Endothelial cell of umbilical vein (primary cell): Measurements from ENCODE around the gene INPP5F. TPM values are rescaled to one million over a fixed set of nuclear protein-coding genes. Genes with fewer than 3 reads are reported as not detected.

ENCODE experiments used
- BruUV-seq: library from RNA; stranded (reverse); fragments of 400-500 nt; replicated peaks from 2 replicates; lab custom pipeline; 2021; lab: Mats Ljungman, UMichigan
- CTCF ChIA-PET: fragments of 300-600, 350-600 bp; sonication (Branson Sonifier 250); formaldehyde crosslinking; loops from one replicate; lab custom pipeline; 2021; ENCODE audit warnings: antibody characterized with exemption, inconsistent platforms; lab: Charles Lee
- POLR2A ChIA-PET: fragments of 300-600, 350-600 bp; sonication (Branson Sonifier 250); formaldehyde crosslinking; loops from one replicate; lab custom pipeline; 2021; ENCODE audit warnings: antibody characterized with exemption, inconsistent platforms; lab: Charles Lee
- DNase-seq: peaks from one replicate; pipeline ENCODE4 v3.0.0-alpha.2; 2011; ENCODE audit warnings: low read depth, low spot score
- FAIRE-seq: peaks from 2 replicates; lab custom pipeline; 2011; peaks lifted over from hg19 to GRCh38; lab: Jason Lieb, UNC
- H2AFZ ChIP-seq: 2 replicates; pipeline ENCODE4 v1.6.0; 2012; ENCODE audit warnings: low read depth, low read length, control low read depth, inconsistent platforms
- H3K27ac ChIP-seq: 2 replicates; pipeline ENCODE4 v1.5.1; 2011; ENCODE audit warnings: low read depth, mild to moderate bottlenecking, control low read depth, low read length, moderate library complexity; ENCODE audit not compliant: insufficient read depth
- H3K27me3 ChIP-seq, 2 experiments: 2 replicates each; pipeline versions ENCODE4 v1.6.0 to v1.6.1; 2011; ENCODE audit warnings: low read length in 2 of 2, mixed read lengths in 1 of 2; ENCODE audit not compliant: control insufficient read depth in 2 of 2, insufficient read depth in 2 of 2
- H3K36me3 ChIP-seq, 2 experiments: 2 replicates in 1 of 2; 3 replicates in 1 of 2; pipeline ENCODE4 v1.5.1; 2011; ENCODE audit warnings: low read length in 2 of 2, mild to moderate bottlenecking in 1 of 2, moderate library complexity in 1 of 2; ENCODE audit not compliant: control insufficient read depth in 2 of 2, insufficient read depth in 2 of 2; ENCODE audit errors: extremely low read depth in 1 of 2
- H3K4me1 ChIP-seq: 3 replicates; pipeline ENCODE4 v1.5.1; 2011; ENCODE audit warnings: mild to moderate bottlenecking, low read length; ENCODE audit not compliant: control insufficient read depth, insufficient read depth; ENCODE audit errors: extremely low read depth
- H3K4me2 ChIP-seq: 2 replicates; pipeline ENCODE4 v1.6.1; 2011; ENCODE audit warnings: low read length, control low read depth, mixed read lengths; ENCODE audit not compliant: insufficient read depth
- H3K4me3 ChIP-seq, 3 experiments: fragments of 200-600 bp in 1 of 3; sonication (generic), shearing (Covaris generic) in 1 of 3; replicated peaks in 1 of 3; 2 replicates each; pipeline ENCODE4 v1.5.1; 2011 to 2016; ENCODE audit warnings: control low read depth in 3 of 3, low read length in 3 of 3, mild to moderate bottlenecking in 2 of 3, inconsistent platforms in 1 of 3, low read depth in 1 of 3, moderate library complexity in 1 of 3; ENCODE audit not compliant: insufficient read depth in 1 of 3
- H3K79me2 ChIP-seq: 2 replicates; pipeline ENCODE4 v1.6.0; 2012; ENCODE audit warnings: low read length, inconsistent platforms; ENCODE audit not compliant: control insufficient read depth, insufficient read depth
- H3K9ac ChIP-seq: replicated peaks from 2 replicates; pipeline ENCODE3; 2011; ENCODE audit warnings: low read length, control low read depth; ENCODE audit not compliant: insufficient read depth; ENCODE audit errors: extremely low read depth
- H3K9me1 ChIP-seq: replicated peaks from 3 replicates; pipeline ENCODE4 v1.6.0; 2011; ENCODE audit warnings: mild to moderate bottlenecking, low read length; ENCODE audit not compliant: control insufficient read depth, insufficient read depth; ENCODE audit errors: extremely low read depth
- H3K9me3 ChIP-seq: replicated peaks from 2 replicates; pipeline ENCODE4 v1.5.1; 2012; ENCODE audit warnings: low read length, inconsistent platforms; ENCODE audit not compliant: control insufficient read depth, insufficient read depth
- H4K20me1 ChIP-seq: replicated peaks from 2 replicates; pipeline ENCODE3; 2011; ENCODE audit warnings: mild to moderate bottlenecking, low read length; ENCODE audit not compliant: control insufficient read depth, insufficient read depth; ENCODE audit errors: extremely low read depth
- CTCF ChIP-seq, 2 donors: IDR thresholded peaks; 1 replicate in 1 of 2; 2 replicates in 1 of 2; pipeline ENCODE4 v1.5.1; 2011; ENCODE audit warnings: low read length in 2 of 2, mild to moderate bottlenecking in 2 of 2, moderate library complexity in 2 of 2, control low read depth in 1 of 2, inconsistent platforms in 1 of 2, low read depth in 1 of 2; ENCODE audit not compliant: insufficient read depth in 1 of 2; ENCODE audit errors: extremely low read depth in 1 of 2
- EZH2 ChIP-seq: IDR thresholded peaks from 2 replicates; pipeline ENCODE4 v1.6.1; 2012; ENCODE audit warnings: borderline replicate concordance, low read depth, mild to moderate bottlenecking, moderate library complexity, low read length, inconsistent platforms; ENCODE audit not compliant: severe bottlenecking
- FOS ChIP-seq: IDR thresholded peaks from 2 replicates; pipeline ENCODE4 v1.6.1; 2011; ENCODE audit warnings: mild to moderate bottlenecking, low read length, moderate library complexity, borderline replicate concordance; ENCODE audit not compliant: insufficient read depth
- GATA2 ChIP-seq: IDR thresholded peaks from 2 replicates; pipeline ENCODE4 v1.7.0; 2011; ENCODE audit warnings: low read depth, mild to moderate bottlenecking, moderate library complexity, mixed read lengths, low read length; ENCODE audit not compliant: insufficient read length, insufficient read depth
- JUN ChIP-seq: IDR thresholded peaks from 2 replicates; pipeline ENCODE4 v1.6.1; 2011; ENCODE audit warnings: borderline replicate concordance, low read depth; ENCODE audit not compliant: insufficient read length, insufficient read depth
- MYC ChIP-seq: IDR thresholded peaks from one replicate; pipeline ENCODE4 v1.6.1; 2011; ENCODE audit warnings: mild to moderate bottlenecking, low read depth, low read length
- POLR2A ChIP-seq: IDR thresholded peaks from 2 replicates; pipeline ENCODE4 v1.6.1; 2012; ENCODE audit warnings: low read depth, mild to moderate bottlenecking, control low read depth, low read length
- POLR2AphosphoS5 ChIP-seq: IDR thresholded peaks from 2 replicates; pipeline ENCODE4 v1.6.1; 2012; ENCODE audit warnings: low read depth, mild to moderate bottlenecking, control low read depth, low read length, moderate library complexity; ENCODE audit not compliant: insufficient read depth
- dilution Hi-C: fragments of 300-500 bp; cut with MboI; formaldehyde crosslinking; loops from one replicate; pipeline ENCODE4 v1.15.0; 2019; ENCODE audit warnings: low sequenced_read_pairs; ENCODE audit not compliant: extremely low pct_ligation_motif_present
- intact Hi-C: fragments of 100-400 bp; cut with micrococcal nuclease; formaldehyde crosslinking; loops from one replicate; pipeline ENCODE4 v1.10.0; 2022
- polyA plus RNA-seq, 4 experiments: library from polyadenylated mRNA; depleted of rRNA in 3 of 4; stranded (reverse) in 3 of 4; unstranded in 1 of 4; fragments of >200 nt; gene quantifications; 2 replicates each; pipeline versions ENCODE4 v1.2.1 to v1.2.3, GENCODE V29; 2011 to 2012; ENCODE audit warnings: missing spikeins in 1 of 4
- total RNA-seq: library from RNA; stranded (reverse); gene quantifications from 2 replicates; pipeline ENCODE4 v1.2.3, GENCODE V29; 2021
- TF ChIP-seq, protein P1 (sequence below): IDR thresholded peaks from 2 replicates; pipeline ENCODE4 v1.6.1; 2011; ENCODE audit not compliant: insufficient read depth, insufficient read length

INPP5F gene
- total and polyA plus RNA-seq, 2 donors (not counting 3 experiments of a cell fraction or from before 2014, with no cell fraction given), result 6.1 to 20.3 TPM

GRCh38 chr10:119703903-119704508 lies 21.8 kb upstream of the INPP5F start:
- no TSS peak for BruUV-seq
- POLR2A ChIA-PET, result interaction anchor here (0.7 kb wide), 1 partner anchor 10 kb away, joined by 5 read pairs; no protein-coding TSS in a partner anchor

DNA sequence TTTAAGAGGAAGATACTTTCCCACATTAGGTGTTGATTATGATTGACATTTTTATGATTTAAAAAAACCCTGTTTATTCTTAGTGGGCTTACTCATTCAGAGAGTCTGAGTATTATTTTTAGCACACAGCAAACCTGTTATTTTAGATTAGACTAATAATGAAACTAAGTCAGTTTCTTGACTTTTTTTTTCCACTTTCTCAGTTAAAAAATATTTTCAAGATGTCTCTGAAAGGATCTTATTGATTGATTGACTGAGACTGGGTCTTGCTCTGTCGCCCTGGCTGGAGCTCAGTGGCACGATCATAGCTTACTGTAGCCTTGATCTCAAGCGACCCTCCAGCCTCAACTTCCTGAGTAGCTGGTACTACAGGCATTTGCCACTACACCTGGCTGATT lies 20.4 kb upstream of the INPP5F start:
- H3K27me3 ChIP-seq, result peaks cover 0 to 2% of the 10 kb centered on the region in 2 experiments
- H2AFZ ChIP-seq, result no peak overlapping the region
- TF ChIP-seq POLR2A (no peak), POLR2AphosphoS5 (no peak), JUN (no peak), GATA2 (no peak), MYC (no peak), FOS (no peak), CTCF (IDR thresholded peaks at IDR 0.05; ENCODE audit: extremely low read depth in 1 of 2, insufficient read depth in 1 of 2, low read depth in 1 of 2, low read length in 2 of 2) (no peak)
- TF ChIP-seq, protein P1, sequence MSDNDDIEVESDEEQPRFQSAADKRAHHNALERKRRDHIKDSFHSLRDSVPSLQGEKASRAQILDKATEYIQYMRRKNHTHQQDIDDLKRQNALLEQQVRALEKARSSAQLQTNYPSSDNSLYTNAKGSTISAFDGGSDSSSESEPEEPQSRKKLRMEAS, result no peak
- DNase-seq (no peak), FAIRE-seq (no peak)
- POLR2A ChIA-PET, result no interaction called here
- no peaks in the 10 kb centered on the region for H3K36me3 ChIP-seq
- H3K9me1 ChIP-seq, result no peaks in the 10 kb centered on the region
- intact Hi-C loops, result no loop called here
- peaks cover 6% of the 10 kb centered on the region for H3K4me1 ChIP-seq
- no peak overlapping the region for H3K4me2 ChIP-seq
- no peak overlapping the region for H3K4me3 ChIP-seq
- H3K9me3 ChIP-seq, result no peaks in the 10 kb centered on the region
- H4K20me1 ChIP-seq, result no peaks in the 10 kb centered on the region
- no peaks in the 10 kb centered on the region for H3K79me2 ChIP-seq
- no TSS peak for BruUV-seq
- dilution Hi-C loops, result no loop called here
- no peak overlapping the region for H3K27ac ChIP-seq
- H3K9ac ChIP-seq, result no peak overlapping the region
- CTCF ChIA-PET, result interaction anchor here (0.6 kb wide), 1 partner anchor 9 kb away, joined by 3 read pairs; no protein-coding TSS in a partner anchor

More at GRCh38 chr10:119703903-119704508, 21.8 kb upstream of the INPP5F start:
- DNase-seq (no peak), FAIRE-seq (no peak)
- no peaks in the 10 kb centered on the region for H3K36me3 ChIP-seq
- CTCF ChIA-PET, result interaction anchor here (0.6 to 1.0 kb wide), 2 partner anchors 13 to 17 kb away, joined by 3 to 4 read pairs; no protein-coding TSS in a partner anchor
- peaks cover 6% of the 10 kb centered on the region for H3K4me1 ChIP-seq
- H3K79me2 ChIP-seq, result no peaks in the 10 kb centered on the region
- H3K9ac ChIP-seq, result no peak overlapping the region
- peaks cover 0 to 2% of the 10 kb centered on the region in 2 experiments for H3K27me3 ChIP-seq
- no peak for TF ChIP-seq EZH2
- TF ChIP-seq JUN, result no peak
- TF ChIP-seq, protein P1, result no peak
- no peak for TF ChIP-seq FOS
- H3K27ac ChIP-seq, result no peak overlapping the region
- H3K9me3 ChIP-seq, result no peaks in the 10 kb centered on the region
- dilution Hi-C loops, result no loop called here
- no peaks in the 10 kb centered on the region for H3K9me1 ChIP-seq
- intact Hi-C loops, result no loop called here
- no peaks in the 10 kb centered on the region for H4K20me1 ChIP-seq
- no peak overlapping the region for H3K4me2 ChIP-seq
- no peak overlapping the region for H3K4me3 ChIP-seq
- H2AFZ ChIP-seq, result no peak overlapping the region
